CD4-positive, alpha-beta T cell treated with Interleukin-12 subunit alpha and Interleukin-12 subunit beta, for 1 hour (primary cell): Measurements from ENCODE around the gene AHDC1.
A peak's percentile ranks its signal among the peaks of the same experiment; 100 is the strongest.

Source experiments
- DNase-seq: peaks from one replicate; pipeline ENCODE4 v3.0.0-alpha.2; 2020

Gene AHDC1

DNA sequence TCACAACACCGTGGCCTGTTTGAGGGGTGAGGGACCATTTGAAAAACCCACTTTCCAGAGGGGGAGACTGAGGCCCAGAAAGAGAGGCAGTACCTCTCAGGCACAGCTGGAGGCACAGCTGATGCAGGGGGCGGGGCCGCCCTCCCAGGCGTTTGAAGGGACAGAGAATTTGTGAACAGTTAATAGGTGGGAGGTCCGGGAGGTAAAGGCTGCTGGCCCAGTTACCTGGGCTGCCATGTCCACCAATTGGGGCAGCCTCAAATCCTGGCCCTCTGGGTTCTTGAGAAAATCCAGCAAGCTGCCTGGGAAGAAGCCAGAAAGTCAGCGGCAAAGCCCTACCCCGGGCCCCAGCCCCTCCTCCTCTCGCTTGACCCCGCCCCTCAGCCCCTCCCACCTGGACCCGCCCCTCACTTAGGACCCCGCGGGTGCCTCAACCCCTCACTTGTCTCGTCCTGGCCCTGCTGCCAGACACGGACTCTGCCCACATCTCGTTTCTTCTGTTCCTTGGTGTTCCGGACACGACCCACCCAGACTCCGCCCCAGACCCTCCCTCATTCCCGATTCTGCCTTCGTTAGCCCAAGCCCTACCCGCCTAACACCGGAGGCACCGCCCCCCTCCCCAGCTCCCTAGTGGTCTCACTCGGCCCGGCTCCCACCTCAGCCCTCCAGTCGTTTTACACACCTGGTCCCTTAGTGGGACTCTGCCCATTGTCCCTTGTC, 10.8 kb upstream of the AHDC1 start:
- no peak for DNase-seq

DNA sequence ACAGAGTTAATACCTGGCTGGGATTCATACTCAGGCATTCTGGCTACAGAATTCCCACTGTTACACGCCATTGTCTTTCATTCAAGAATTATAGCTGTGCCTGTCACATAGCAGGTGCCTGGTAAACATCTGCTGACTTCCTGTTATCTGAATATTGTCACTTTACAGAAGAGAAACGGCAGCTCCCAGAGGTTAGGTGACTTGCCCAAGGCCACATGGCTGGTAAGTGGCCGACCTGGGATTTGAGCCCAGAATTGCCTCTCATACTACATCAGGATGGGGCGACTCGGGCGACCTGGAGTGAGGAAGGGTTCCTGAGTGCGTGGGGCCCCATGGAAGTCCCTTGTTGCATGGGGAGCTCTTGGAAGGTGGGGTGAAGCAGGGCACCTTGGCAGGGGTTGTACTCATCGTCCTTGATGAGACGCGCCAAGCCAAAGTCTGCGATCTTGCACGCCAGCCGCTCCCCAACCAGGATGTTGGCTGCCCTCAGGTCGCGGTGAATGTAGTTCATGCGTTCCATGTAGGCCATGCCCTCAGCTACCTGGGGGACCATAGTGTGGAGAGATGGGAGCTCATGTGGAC, 10.2 kb upstream of the AHDC1 start:
- no peak for DNase-seq

DNA sequence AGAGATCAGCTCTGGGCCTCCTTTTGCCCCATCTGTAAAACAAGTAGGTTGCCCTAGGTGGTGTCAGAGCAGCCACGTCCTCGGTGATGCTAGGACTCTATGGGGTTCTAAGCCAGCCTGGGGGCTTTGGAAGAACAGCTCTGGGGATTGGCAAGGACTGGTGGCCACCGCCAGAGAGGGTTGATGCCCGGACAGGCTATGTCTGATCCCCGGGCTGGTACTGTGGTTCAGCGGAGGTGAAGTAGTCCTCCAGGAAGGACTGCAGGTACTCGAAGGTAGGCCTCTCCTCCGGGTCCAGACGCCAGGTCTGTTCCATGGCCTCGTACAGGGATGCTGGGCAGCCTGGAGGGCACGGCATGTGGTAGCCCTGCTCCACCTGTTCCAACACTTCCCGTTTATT, 8.8 kb upstream of the AHDC1 start:
- no peak for DNase-seq

DNA sequence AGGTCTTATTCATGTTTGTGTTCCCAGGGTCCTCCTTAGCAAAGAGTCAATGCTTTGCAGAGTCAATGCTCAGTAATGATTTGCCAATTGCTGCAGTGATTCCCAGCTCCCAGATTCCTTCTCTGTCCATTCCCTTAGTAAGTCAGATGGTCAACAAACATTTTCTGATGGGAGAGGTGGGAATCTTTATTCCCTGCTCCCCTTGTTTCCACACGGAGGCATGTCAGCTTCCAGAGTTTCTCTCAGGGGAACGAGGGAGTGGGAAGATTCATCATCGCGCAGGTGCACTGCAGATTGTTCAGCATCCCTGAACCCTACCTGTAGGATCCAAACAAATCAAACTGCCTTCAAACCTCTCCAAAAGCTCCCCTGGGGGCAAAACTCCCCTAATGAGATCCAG, 7.5 kb upstream of the AHDC1 start:
- DNase-seq: no peak

DNA sequence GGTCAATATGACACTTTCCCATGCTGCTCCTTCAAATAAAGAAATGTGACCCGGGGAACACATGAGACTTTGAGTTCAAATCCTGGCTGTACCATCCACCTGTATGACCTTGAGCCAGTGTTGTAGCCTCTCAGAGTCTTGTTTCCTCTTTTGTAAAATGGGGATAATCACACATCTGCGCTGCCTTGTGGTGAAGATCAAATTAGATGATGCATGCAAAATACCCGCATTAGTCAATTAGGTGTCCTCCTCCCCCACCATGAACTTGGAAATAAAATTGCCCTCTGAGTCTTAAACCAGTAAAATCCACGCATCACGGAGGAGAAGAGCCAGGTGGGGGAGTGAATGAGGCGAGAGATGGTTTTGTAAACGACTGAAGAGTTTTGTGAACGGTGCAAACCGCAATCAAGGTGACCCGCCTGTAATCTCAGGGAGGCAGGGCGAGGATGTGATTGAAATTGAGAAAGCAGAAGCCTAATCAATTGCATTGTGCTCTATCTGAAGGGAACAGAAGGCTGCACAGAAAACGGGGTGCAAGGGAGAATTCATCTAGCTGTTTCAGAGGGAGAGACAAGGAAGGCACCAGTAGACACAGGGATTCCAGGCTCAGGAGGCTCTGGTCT, 5.8 kb upstream of the AHDC1 start:
- no peak for DNase-seq

DNA sequence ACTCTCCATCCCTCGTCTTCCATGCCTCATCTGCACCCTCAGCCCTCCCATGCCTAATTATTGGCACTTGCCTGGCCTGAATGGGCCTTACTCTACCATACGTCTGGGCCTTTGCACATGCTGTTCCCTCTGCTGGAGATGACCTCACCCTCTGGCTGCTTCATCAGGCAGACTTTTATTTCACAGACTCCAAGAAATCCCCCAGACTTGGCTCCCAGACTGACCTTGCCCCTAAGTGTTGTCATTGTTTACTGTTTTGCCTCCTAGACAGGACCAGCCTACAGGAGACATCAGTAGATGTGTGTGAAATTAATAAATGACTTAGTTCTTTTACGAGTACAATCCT, 5.2 kb upstream of the AHDC1 start:
- no peak for DNase-seq

- DNase-seq: no peak
Measured at GRCh38 chr1:27607239-27607804, 3.4 kb upstream of the AHDC1 start.

GRCh38 chr1:27606708-27607238, 2.8 kb upstream of the AHDC1 start:
- no peak for DNase-seq

DNA sequence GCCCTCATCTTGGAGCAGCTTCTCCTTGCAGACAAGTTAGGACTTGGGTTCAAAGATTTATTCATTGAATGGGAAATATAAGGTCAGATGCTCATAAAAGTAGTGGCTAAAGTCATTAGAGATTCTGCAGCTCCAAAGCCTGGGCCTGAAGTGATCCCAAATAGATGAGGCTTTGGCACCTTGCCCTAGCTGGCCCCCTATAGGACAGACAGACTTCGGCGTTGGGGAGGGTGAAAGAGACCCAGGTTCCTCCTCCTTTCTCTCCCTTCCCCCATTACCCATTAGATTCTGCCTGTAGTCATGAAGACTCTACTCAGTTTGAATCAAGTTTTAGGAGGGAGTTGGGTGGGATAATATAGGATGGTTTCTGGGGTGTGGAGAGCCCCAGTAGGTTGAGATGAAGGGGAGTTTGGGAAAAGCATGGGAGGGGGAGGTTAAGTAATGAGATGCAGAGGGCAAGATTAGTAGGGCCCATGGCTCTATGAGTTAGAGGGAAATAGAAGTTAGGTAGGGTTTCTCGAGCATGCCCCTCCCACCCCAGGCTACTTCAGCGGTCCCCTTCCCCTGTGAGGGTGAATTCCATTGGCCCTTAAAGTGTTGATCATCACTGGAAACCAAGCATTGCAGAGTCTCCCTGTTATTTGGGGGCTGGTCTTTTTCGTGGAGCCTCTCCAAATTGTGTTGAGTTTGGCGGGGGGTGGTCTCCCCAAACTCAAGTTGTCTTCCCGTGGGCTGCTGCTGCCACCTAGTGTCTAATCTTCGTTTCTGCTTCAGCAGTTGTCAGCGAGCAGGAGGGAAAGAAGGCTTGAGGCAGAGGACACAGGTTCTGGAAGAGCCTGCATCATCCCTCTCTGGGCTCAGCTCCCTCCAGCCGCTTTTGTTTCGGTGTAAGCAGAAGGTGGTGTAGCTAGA, 2.1 kb upstream of the AHDC1 start:
- DNase-seq: peak; percentile 72

- DNase-seq: no peak
Measured at GRCh38 chr1:27605300-27605766, 1.4 kb upstream of the AHDC1 start.

GRCh38 chr1:27604579-27605299, 795 bp upstream of the AHDC1 start:
- DNase-seq: no peak

GRCh38 chr1:27603309-27603680, 649 bp downstream of the AHDC1 start:
- no peak for DNase-seq

DNA sequence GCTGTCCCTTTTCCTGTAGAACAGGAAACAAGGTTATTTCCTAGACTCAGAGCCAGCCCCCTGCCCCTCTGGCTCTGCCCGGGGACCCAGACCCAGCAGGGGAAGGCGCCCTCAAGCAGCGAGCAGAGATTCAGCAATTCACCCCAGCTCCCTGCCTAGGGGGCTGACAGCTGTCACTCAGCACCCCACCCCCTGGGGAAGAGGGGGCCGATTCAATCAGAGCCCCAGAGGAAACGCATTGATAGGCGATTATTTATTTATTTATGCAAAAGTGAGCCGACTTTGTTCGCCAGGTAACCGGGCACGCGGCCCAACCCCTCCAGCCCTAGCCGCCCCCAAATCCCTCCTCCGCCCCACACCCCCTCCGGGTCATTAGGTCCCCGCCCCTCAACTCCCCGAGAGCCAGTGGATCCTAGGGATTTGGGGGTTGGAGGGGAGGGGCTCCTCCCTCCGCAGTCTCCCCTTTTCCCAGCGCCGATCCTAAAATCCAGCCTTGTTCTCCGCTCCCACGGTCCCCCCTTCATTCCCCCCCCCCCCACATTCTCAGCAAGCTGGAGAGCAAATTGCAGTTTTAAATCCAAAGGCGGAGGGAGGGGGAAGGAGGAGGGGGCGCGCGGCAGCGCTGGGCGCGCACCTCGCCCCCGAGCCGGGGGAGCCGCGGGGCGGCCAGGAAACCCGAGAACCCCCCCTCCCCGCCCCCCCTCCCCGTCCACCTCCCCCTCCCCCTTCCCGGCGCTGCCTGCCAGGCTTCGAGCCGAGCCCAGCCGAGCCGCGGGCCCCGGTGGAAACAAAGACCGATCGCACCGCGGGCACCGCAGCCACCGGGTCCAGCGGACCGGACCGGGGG, 1.3 kb downstream of the AHDC1 start:
- DNase-seq: peak; percentile 40

DNA sequence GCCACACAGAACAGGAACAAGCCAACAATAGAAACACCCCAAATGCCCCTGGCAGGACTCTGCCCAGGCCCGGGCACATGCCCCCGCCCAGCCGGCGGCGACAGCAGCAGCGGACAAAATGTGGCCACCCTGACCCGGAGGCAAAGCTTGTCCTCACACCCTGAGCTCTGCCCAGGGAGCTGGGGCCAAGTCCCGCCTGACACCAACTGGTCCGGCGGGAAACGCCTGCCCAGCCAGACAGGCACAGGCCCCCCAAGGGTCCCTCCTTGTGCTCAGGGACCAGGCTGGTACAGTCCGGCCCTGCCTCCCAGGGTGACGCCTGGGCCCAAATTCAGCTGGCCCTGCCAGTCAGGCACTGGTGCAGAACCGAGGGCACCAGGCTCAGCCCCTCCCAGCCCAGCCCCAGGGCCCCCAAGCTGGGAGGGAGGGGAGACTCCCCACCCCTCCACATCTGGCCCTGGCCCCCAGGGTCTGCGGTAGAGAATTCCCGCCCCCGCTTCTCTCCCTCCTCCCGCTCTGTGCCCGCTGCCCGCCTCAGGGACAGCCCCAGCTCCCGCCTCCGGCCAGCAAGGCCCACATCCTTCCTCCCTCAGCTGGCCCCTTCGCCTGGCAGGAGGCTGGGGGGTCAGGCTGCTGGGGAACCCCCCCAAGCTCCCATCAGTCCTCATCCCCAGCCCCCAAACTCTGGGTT, 2.0 kb downstream of the AHDC1 start:
- DNase-seq: no peak

- DNase-seq: no peak
Measured at GRCh38 chr1:27601321-27601770, 2.6 kb downstream of the AHDC1 start.

GRCh38 chr1:27600498-27601175, 3.3 kb downstream of the AHDC1 start:
- no peak for DNase-seq

GRCh38 chr1:27599605-27600497, 4.1 kb downstream of the AHDC1 start:
- DNase-seq: no peak

DNA sequence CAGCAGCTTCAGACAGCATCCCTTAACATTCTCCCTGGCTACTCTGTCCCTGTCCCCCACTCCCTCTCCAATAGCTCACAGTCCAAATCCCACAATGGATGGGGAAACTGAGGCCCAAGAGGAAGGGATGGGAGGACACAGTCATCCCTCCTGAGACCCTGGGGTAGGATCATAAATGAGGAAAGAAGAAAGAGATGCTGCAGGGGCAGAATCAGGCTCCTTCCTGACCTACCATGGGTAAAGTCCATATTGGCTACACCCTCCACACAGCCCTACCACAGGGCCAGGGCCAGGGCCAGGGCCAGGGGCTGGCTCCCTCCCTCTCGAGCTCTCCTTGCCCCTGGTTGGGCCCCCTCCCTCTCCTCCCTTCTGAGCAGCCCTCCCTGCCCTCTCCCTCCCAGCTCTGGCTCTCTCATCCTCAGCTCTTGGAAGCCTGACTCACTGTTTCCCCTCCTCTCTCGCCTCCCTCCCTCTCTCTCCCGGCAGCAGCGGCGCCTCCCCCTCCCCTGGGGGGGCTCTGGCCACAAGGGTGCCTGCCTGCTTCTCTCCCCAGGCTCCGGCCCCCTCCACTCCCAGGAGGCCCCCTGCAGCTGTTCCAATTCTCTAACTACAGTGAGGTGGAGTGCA, 4.9 kb downstream of the AHDC1 start:
- no peak for DNase-seq
